Left renal cortex interstitium (tissue), 4 donors: ENCODE data around the gene CITED4. TPM values are rescaled to one million over a fixed set of nuclear protein-coding genes. Genes with fewer than 3 reads are reported as not detected.

Experiments
- DNase-seq, 4 donors: peaks; one replicate each; pipeline ENCODE4 v3.0.0-alpha.2; 2013; ENCODE audit warnings: low read depth in 4 of 4, low spot score in 2 of 4, missing footprints in 1 of 4
- polyA plus RNA-seq, 4 donors: library from polyadenylated mRNA; unstranded; fragments of 120-200 nt; gene quantifications; one replicate each; pipeline ENCODE4 v1.2.1, GENCODE V29; 2013; ENCODE audit not compliant: insufficient read length in 4 of 4

Gene CITED4
- polyA plus RNA-seq, 4 donors = 3.4 to 7.7 (median 5.6) TPM

DNA sequence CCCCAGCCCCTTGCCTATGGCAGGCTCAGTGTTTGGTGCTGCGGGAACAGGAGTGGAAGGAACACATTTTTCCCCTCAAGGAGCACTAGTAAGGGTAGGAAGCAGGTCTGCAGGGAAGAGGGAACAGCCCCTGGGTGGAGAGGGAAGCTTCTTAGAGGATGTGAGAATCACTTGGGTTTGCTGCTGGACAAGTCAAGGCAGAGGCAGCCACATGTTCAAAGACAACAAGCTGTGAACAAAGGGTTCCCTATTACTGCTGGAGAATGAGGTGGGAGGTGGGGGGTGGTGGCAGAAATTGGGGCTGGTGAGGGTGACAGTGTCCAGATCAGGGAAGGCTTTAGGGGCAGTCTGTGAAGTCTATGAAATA lies 24.8 kb upstream of the CITED4 start:
- no peak for DNase-seq

DNA sequence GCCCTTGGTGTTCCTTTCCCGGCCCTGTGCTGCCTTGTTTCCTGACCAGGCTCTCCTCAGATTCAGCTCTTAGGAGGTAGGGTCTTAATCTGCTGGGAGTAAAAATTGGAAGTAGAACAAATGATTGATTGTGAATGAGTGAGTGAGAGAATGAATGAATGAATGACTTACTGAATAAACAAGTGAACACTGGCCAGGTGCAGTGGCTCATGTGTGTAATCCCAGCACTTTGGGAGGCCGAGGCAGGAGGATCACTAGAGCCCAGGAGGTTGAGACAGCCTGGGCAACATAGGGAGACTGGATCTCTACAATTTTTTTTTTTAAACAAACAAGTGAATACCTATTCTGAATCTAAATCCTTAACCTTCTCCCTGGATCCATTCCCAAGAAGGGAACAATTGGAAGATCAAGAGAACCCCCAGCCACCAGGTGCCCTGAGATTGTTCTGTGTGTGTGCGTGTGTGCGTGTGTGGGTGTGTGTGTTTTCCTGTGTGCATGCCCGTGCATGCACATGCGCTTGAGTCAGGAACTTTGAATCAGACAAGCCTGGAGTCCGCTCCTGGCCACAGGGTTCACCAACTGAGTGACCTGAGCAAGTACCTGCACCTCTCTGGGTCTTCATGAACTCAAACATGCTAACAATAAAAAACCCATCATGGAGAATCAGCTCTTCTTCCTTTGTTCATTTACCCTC lies 24.3 kb upstream of the CITED4 start:
- DNase-seq = no peak

DNA sequence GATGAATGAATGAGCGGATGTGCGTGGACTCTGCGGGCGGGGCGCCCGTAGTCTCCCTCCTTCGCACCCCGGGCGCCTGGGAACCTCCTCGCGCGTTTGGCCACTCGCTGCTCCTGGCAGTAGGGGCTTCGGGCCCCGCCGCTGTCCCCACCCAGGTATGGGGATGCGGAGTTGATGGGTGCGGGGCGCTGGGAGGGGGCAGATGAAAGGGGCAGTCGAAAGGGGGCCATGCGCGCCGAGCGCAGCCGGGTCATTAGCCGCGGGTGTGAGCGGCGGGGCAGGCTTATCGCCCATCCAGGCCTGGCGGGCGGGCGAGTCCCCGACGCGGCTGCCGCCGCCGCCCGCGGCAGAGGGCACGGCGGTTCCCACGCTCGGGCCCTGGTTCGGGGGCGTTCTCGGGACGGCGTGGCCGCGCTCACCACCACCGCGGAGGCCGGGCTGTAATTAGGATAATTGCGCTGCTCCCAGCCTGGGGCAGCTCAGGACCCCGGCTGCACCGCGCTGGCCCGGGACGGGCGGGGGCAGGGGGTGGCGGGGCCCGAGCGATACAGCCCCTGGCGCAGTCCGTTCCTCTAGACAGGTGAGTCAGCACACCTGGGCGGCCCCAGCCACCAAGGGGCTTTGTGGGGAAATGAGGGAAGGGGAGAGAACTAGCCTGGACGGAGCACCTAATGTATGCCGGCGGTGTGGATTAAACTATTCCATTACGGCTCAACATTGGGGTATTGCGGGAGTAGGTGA lies 22.1 kb upstream of the CITED4 start:
- no peak for DNase-seq

DNA sequence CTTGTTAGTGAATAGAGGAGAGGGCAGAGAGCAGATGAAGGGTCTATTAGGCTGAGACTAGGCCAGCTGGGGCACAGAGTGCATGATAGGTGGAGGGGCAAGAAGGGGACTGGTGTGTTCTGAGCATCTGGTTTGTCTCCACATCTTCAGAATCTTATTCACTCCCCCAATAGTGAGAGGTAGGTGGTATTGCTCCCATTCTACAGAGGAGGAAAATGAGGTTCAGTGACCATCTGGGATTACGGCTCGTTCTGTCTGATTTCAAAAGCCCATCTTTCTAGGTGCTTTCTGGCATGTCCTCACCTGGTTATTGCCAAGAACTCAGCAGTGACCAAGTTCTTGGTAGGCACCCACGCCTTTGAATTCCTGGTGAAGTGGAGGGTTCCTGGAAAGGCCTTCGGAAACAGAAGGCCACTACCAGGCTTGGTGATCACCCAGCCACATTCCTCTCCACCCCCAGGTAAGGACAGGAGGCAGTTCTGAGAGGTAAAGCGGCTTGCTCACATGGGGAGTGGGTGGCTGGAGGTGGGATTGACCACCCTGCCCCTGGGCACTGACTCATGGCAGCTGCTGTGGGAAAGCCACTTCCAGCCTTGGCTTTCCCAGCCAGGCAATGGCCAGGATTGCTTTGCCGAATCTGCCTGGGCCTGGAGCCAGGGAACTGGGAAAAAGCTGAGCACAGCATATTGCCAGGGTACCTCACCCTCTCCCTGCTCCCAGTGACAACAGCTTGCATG lies 18.8 kb upstream of the CITED4 start:
- DNase-seq = no peak

DNA sequence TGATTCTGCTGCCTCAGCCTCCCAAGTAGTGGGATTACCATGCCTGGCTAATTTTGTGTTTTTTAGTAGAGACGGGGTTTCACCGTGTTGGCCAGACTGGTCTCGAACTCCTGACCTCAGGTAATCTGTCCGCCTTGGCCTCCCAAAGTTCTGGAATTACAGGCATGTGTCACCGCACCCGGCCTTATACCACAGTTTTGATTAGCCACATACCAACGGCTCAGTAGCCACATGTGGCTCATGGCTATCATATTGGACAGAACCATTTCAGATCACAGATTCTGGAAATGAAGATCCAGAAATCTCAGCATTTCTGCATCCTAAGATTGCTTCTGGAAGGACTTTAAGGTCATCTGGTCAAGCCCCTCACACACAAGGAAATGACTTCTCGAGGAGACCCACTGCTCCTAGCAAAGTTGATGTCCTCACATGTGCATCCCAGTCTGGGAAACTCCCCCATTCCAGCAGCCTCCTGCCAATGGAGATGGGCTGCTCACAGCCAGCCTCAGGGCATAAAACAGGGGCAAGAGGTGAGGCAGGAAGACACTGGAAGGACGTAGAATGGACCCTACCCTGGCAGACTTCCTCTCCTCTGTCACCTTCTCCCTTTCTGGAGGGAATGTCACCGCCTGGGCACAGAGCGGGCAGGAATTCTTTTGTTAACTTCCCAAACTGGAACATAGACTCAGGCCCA lies 17.5 kb upstream of the CITED4 start:
- DNase-seq = no peak

DNA sequence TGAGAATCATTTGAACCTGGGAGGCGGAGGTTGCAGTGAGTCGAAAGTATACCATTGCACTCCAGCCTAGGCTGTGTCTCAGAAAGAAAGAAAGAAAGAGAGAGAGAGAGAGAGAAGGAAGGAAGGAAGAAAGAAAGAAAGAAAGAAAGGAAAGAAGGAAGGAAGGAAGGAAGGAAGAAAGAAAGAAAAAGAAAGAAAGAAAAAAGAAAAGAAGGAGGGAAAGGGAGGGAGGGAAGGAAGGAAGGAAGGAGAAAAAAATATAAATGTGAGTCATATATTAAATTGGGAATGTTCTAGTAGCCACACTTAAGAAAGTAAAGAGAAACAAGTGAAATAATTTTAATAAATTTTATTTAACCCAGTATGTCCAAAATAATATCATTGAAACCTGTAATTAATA lies 16.7 kb upstream of the CITED4 start:
- no peak for DNase-seq

DNA sequence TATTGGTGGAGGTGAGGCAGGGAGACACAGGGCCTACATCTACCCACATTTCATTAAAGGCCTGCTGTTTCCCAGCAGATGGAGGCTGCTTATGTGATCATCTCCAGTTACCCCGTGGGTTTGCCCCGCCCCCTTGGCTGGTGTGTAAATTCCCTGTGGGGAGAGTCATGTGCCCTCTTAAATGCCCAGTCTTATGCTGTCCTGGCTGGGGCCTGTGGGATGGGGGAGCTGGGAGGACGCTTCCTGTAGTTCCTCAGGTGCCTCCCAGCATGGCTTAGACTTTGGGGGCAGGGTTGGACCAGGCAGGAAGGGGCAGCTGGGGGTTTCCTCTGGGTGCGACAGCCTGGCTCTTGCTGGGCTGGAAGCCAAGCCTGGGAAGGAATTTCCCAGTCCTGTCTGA lies 15.5 kb upstream of the CITED4 start:
- DNase-seq = no peak

DNA sequence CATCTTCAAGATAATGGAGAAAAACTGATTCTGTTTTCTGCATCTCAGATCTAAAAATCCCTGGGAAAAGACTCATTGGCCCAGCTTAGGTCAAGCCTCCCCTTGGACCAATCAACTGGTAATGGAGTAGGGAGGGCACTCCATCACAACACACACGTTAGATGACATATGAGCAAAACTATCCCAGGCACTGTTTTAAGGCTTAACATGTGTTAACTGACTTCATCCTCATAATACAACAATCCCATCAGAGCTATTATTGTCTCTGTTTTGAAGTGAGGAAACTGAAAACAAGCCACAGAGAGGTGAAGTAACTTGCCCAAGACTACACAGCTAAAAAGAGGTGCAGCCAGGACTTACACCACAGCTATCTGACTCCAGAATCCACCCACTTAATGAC lies 14.7 kb upstream of the CITED4 start:
- DNase-seq = no peak

DNA sequence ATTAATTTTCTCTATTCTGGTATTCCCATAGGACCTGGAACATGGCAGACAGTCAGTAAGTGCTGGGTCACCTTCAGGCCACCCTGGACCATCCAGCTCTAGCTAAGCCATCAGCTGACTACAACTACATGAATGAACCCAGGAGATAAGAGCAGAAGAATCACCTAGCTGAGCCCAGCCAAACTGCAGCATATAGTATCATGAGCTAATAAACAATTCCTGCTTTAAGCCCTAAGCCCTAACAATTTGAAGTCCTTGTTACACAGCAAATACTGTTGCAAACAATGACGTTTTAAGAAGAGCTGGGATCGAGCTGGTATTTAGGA lies 14.2 kb upstream of the CITED4 start:
- DNase-seq = no peak

DNA sequence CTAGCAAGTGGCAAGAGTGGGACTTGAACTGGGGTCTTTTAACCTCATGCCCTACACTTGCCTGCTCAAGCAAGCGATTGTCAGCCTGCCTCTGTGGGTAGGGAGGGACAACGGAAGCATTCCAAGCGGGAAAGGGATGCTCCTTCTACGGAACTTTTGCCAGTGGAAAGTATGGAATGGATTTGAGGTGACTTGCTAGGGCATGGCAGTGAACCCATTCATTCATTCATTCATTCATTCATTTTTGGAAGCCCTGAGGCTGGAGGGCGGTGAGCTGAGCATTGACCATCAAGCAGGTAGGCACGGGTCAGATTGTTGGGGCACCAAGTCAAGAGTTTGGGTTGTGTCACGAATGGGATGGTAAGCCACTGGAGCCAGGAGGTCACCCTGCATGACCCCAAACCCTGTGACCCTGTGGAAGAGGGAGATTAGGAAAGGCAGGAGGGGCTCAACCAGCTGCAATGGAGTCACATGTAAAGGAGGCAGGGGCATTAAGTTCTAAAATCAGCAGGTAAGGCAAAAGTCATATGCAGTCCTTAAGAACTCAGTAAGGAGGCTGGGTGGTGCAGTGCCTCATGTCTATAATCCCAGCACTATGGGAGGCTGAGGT lies 11.8 kb upstream of the CITED4 start:
- DNase-seq = no peak

DNA sequence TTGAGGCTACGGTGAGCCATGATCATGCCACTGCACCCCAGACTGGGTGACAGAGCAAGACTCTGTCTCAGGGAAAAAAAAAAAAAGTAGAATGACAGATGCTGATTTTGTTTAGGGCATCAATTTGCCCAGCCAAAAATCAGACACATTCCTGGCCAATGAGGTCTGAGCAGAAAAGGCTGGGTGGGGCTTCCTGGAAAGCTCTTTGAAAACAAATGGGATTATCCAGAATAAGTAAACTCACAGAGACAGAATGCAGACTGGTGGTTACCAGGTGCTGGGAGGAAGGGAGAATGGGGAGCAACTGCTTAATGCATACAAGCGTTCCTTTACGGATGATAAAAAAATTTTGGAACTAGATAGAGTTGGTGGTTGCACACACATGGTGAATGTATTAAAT lies 10.1 kb upstream of the CITED4 start:
- no peak for DNase-seq

DNA sequence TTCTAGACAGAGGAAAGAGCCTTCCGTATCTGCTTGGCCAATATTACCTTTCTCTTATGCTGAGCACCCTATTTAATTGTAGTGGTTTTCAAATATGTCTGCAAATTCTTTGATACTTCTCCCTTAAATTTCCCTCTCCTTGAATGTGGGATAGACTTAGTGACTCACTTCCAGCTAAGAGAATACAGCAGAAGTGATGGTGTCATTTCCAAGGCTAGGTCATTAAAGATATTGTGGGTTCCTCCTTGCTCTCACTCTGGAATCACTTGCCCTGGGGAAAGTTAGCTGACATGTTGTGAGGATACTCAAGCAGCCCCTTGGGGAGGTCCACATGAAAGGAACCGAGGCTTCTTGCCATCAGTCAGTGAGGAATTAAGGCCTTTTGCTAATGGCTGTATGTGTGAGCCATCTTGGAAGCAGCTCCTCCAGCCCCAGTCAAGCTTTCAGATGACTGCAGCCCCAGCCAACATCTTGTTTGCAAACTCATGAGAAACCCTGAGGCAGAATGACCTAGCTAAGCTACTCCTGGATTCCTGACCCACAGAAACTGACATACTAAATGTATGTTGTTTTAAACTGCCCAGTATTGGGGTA lies 8.1 kb upstream of the CITED4 start:
- no peak for DNase-seq

DNA sequence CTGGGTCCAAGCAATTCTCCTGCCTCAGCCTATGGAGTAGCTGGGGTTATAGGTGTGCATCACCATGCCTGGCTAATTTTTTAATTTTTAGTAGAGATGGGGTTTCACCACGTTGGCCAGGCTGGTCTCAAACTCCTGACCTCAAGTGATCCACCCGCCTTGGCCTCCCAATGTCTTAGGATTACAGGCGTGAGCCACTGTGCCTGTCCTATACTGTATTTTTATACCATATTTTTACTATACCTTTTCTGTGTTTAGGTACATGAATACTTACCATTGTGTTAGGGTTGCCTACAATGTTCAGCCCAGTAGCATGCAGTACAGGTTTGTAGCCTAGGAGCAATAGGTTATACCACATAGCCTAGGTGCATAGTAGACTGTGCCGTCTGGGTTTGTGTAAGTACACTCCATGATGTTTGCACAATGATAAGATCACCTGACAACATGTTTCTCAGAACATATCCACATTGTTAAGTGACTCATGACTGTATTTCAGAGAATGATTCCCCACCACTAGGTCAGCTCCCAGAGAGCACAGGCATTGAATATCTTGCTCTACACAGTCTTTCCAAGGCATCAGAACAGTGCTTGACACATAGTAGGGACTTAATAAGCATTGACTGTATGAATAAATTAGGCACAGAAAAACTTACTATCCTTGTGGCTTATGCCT lies 6.0 kb upstream of the CITED4 start:
- DNase-seq = no peak

DNA sequence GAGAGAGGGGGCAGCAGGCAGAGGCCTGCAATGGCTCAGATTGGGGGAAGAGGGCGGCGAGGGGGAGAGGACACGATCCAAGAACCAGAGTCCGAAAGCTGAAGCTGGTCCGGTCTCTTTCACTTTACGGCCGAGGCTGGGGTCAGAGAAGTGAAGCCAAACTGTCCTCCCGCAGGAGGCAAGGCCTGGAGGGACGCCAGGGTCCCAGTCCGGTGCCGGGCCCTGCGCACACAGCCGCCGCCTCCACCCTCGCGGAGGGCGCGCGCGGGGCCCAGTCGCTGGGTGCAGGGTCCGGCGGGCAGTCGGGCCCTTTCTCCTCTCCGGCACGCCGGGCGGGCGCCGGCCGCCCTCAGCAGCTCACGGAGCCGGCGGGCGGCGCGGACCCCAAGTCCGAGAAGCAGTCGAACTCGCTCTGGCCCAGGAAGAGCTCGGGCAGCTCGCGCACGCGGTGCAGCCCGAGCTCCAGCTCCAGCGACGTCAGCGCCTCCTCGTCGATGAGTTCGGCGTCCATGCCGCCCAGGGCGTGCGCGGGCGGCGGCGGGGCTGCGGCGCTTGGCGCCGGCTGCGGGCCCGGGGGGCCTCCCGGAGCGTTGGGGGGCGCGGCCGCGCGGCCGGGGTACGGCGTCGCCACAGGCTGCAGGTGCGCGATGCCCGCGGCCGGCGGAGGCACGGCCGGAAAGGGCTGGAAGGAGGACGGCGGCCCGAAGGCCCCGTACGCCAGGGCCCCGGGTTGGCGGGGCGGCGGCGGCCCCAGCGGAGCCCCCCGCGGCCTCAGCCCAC lies 749 bp downstream of the CITED4 start:
- no peak for DNase-seq

DNA sequence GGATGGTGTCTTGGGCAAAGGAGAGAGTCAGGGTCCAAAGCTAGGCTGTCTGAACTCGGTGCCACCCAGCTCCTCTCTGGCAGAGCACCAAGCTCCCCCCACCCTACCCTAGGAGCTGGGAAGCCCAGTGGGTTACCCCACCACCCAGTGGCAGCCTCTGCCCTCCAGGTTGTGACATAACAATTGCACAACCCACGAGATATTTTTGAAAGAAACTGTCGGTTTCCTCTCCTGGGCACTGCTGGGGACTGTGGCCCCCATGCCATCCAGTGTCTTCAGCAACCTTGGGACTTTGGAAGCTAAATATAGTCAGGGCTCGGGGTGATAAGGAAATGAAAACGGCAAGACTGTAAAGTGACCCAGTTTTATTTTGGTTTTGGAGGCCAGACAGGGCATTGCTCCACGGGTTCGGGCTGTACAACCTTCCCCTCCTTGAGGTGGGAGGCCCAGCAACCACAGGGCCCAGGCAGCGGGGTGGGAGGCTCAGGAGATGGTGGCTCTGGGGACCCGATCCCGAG lies 1.4 kb downstream of the CITED4 start:
- DNase-seq = no peak

DNA sequence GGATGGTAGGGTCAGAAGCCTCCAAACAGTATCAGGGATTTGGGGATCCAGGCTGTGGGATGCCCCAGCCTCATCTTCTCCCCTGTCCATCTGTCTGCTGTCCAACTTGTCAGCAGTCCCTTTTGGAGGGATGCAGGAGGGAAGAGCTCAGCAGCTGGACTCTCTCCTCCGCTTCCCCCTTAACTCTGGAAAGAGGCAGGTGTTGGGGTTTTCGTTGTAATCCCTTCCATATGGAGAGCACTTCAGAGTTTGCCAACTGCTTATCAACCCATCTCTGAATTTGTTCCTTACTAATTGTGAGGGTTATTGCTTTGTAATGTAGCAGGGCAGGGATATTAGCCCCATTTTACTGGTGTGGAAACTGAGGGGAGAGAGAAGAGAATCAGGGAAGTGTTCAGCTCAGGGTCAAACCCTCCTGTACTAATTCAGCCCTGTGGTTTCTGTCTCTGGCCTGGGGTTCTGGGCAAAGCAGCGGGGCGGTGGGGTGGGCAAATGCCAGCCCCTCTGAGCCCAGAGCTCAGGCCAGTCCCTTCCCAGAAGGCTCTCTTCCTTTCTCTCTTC lies 3.2 kb downstream of the CITED4 start:
- DNase-seq = no peak

DNA sequence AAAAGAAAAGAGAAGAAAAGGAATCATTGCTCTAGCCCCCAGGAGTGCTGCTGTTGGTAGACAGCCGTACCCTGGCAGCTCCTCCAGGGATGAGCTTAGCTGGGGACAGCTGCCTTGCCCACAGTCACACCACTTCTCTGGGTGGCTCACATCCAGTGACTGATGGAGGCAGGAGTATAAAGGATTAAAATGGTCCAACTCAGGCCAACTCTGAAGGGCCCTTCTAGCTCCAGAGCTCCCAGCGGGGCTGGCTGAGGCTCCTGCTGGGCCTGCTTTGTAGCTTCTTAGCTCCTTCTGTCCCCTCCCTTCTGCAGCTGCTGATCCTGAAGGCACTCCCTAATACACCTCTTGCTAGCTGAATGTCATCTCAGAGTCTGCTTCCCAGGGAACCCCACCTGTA lies 4.4 kb downstream of the CITED4 start:
- no peak for DNase-seq

DNA sequence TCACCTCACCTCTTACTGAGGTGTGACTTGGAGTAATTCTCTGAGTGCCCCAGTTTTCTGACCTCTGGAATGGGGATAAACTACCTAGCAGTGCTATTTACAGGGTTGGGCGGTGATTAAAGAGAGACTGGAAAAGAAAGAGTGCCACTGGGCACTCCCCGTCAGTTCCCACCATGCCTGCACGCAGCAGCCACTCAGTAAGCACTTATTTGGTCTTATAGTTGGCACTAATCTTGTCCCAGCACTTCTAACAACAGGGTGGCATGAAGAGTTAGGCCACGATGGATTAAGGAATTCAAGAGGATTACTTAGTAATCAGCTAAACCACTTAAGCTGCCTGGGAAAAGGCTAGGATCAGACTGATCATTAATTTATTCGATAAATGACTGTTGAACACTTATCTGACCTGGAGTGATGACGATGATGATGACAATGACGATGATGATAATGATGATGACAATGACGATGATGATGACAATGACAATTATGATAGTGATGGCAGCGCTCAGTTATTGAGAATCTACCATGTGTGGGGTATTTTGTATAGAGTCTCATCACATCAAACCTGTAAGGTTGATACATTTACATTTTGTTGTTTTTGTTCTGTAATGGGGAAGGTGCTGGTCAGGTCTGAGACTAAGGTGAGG lies 5.4 kb downstream of the CITED4 start:
- no peak for DNase-seq
